Muscle layer of colon (tissue), 2 donors: ENCODE data around the gene ARHGAP22.

Experiments
- H3K27ac ChIP-seq: one replicate; pipeline ENCODE4 v1.7.0; 2013; ENCODE audit warnings: low read depth, mild to moderate bottlenecking, low read length, moderate library complexity
- H3K27me3 ChIP-seq, 2 donors: one replicate each; pipeline ENCODE4 v1.7.0; 2013; ENCODE audit warnings: low read length in 2 of 2, mild to moderate bottlenecking in 2 of 2; ENCODE audit not compliant: insufficient read depth in 2 of 2, control insufficient read depth in 1 of 2
- H3K36me3 ChIP-seq: one replicate; pipeline ENCODE4 v1.7.0; 2013; ENCODE audit warnings: mild to moderate bottlenecking, low read length; ENCODE audit not compliant: insufficient read depth
- H3K4me1 ChIP-seq: one replicate; pipeline ENCODE4 v1.7.0; 2013; ENCODE audit warnings: mild to moderate bottlenecking, low read length; ENCODE audit not compliant: insufficient read depth
- H3K4me3 ChIP-seq, 2 donors: one replicate each; pipeline ENCODE4 v1.7.0; 2013; ENCODE audit warnings: low read length in 2 of 2, low read depth in 1 of 2, mild to moderate bottlenecking in 1 of 2, moderate library complexity in 1 of 2
- H3K9ac ChIP-seq: one replicate; pipeline ENCODE4 v1.7.0; 2013; ENCODE audit warnings: low read length
- H3K9me3 ChIP-seq: one replicate; pipeline ENCODE4 v1.7.0; 2013; ENCODE audit warnings: mild to moderate bottlenecking, low read length
- donor health status: abdominal sarcoma.
- donor health status: Adenocarcinoma of cecum.

Gene ARHGAP22

DNA sequence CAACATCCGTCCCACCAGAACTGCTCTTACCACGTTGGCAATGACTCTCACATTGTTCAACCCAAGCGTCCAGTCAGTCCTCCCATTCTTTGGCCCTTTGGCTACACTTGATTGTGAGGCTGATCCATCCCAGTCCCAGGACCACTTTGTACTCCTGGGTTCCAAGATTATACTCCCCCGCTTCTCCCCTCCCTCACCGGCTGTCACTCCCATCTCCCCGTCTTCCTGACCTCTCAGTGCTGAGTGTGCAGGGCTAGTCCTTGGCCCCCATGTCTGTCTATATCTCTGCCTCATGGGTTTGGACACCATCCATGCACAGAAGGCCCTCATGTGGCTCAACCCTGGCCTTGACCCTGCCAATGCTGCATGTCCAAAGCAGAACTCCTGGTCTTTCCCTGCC, 12.5 kb downstream of the ARHGAP22 start:
- H3K4me3 ChIP-seq = no peak overlapping the region
- no peaks in the 10 kb centered on the region for H3K9me3 ChIP-seq
- H3K4me1 ChIP-seq = no peaks in the 10 kb centered on the region
- H3K27me3 ChIP-seq = no peaks in the 10 kb centered on the region
- no peaks in the 10 kb centered on the region for H3K36me3 ChIP-seq
- no peak overlapping the region for H3K9ac ChIP-seq
- no peak overlapping the region for H3K27ac ChIP-seq

DNA sequence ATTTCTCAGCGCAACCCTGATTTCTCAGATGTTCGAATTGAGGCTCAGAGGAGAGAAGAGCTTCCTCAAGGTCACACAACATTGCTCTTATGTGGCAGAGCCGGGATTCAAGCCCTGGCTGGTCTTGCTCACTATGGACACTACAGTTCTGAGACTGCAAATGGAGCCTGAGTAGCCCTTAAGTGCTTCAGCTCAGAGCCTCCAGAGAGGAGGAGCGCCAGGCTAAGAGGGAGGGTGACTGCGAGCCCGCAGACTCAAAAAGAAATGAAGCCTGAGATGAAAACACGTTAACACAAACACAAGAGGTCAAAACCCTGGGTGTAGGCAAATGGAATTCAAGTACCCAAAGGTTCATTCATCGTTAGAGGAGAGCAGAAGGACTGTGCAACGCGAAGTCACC, 13.9 kb downstream of the ARHGAP22 start:
- Histone ChIP-seq H3K9ac (no peak overlapping the region), H3K9me3 (no peaks in the 10 kb centered on the region), H3K36me3 (no peaks in the 10 kb centered on the region), H3K4me1 (no peaks in the 10 kb centered on the region), H3K4me3 (no peak overlapping the region), H3K27ac (no peak overlapping the region), H3K27me3 (no peaks in the 10 kb centered on the region)

DNA sequence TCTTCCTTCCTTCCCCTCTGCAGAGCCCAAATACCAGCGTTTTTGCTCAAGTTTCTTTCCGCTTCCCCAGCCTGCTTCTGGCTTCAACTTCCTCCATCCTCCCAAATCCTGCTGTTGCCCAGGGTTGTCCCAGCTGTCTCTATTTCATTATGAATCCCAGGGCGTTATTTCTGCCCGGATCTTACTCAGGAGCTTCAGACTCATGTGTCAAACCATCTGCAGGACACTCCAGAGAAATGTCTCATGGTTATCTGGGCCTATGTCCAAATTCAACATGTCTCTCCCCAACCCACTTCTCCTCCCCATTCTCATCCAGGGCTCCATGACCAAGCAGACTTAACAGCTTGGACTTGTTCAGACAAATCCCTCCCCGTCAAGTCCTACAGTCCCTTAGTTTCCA, 15.6 kb downstream of the ARHGAP22 start:
- Histone ChIP-seq H3K4me3 (no peak overlapping the region), H3K9me3 (no peaks in the 10 kb centered on the region), H3K4me1 (no peaks in the 10 kb centered on the region), H3K9ac (no peak overlapping the region), H3K36me3 (no peaks in the 10 kb centered on the region), H3K27ac (no peak overlapping the region), H3K27me3 (no peaks in the 10 kb centered on the region)

DNA sequence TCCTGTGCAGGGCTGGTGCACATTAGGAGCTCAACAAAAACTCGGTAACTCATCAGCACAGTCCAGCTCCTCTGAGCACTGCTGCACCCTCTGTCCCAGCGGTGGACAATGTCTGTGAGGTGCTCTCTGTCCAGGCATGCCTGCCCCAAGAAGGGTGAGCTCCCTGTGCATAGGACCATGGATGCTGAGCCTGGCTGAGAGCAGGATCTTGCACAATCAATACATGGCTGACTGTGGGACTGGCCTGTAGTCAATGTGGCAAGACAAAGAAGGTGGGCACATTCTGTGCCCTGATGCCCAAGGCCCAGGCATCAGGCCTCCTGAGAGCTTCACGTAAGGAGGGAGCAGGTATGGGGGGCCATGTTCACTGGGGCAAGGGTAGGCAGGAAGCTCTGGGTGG, 17.1 kb downstream of the ARHGAP22 start:
- no peaks in the 10 kb centered on the region for H3K36me3 ChIP-seq
- no peak overlapping the region for H3K27ac ChIP-seq

DNA sequence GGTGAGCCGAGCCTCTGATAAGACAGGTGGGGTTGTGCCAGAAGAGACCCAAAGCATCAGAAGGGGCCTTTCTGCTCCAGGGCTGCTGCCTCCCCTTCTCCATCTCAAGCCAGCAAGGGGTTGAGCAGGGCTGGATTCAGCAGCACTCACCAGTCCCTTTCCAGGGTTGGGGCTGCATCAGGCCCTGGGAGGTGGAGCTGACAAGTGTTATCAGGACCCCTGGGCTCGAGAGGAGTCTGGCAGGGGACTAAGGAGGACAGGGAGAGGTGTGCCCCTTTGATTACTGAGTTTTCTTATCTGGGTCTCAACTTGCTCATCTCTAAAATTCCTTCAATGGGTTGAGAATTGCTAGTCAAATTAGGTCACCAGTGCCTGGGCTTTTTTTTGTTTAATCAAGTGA, 17.8 kb downstream of the ARHGAP22 start:
- H3K4me3 ChIP-seq = no peak overlapping the region
- H3K27me3 ChIP-seq = no peaks in the 10 kb centered on the region
- H3K9ac ChIP-seq = no peak overlapping the region
- H3K36me3 ChIP-seq = no peaks in the 10 kb centered on the region
- H3K27ac ChIP-seq = no peak overlapping the region
- no peaks in the 10 kb centered on the region for H3K4me1 ChIP-seq
- H3K9me3 ChIP-seq = no peaks in the 10 kb centered on the region

More for the DNA sequence above, 17.1 kb downstream of the ARHGAP22 start:
- H3K27me3 ChIP-seq = no peaks in the 10 kb centered on the region
- no peak overlapping the region for H3K9ac ChIP-seq
- H3K4me1 ChIP-seq = no peaks in the 10 kb centered on the region
- no peaks in the 10 kb centered on the region for H3K9me3 ChIP-seq
- no peak overlapping the region for H3K4me3 ChIP-seq

DNA sequence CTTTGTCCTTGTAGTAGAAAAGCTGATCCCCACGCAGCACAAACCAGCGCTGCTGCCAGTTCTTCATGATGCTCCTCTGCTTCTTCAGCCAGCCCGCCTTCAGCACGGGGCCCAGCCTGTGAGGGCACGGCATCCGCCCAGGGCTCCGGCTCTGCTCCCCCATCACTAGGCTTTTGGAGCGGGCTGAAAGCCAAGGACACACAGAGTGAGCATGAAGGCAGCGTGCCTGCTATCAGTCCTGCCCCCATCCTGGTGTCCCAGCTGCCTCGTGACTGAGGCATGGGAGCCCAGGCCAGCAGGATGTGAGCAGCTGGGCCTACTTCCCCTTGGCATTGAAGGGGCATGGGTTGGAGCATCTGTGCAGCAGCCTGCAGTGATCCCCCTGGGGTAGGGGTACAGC, 21.9 kb downstream of the ARHGAP22 start:
- H3K4me1 ChIP-seq = peaks cover 19% of the 10 kb centered on the region
- H3K27ac ChIP-seq = no peak overlapping the region
- no peaks in the 10 kb centered on the region for H3K36me3 ChIP-seq
- H3K4me3 ChIP-seq = no peak overlapping the region
- no peaks in the 10 kb centered on the region for H3K27me3 ChIP-seq
- no peak overlapping the region for H3K9ac ChIP-seq
- H3K9me3 ChIP-seq = no peaks in the 10 kb centered on the region

DNA sequence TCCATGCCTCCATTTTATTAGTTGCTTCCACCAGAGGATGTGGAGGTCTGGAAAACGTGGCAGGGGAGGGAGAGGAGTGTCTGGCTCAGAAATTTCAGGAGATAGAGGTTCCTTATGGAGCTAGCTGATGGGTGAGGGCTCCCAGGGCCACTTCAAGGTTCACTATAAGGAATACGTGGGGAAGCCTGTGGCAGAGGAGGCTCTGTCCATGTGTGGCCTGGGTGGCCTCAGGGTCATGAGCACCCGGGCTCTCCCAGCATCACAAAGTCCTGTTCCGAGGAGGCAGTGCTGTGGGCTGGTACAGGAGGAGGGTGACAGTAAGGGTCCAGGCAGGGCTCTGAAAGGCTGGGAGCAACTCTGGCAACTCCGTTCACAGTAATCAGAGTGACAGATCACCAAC, 24.6 kb downstream of the ARHGAP22 start:
- Histone ChIP-seq H3K9ac (no peak overlapping the region), H3K9me3 (no peaks in the 10 kb centered on the region), H3K4me3 (no peak overlapping the region), H3K4me1 (peaks cover 19% of the 10 kb centered on the region), H3K27me3 (no peaks in the 10 kb centered on the region), H3K36me3 (no peaks in the 10 kb centered on the region), H3K27ac (peak overlapping the region; percentile 10)

DNA sequence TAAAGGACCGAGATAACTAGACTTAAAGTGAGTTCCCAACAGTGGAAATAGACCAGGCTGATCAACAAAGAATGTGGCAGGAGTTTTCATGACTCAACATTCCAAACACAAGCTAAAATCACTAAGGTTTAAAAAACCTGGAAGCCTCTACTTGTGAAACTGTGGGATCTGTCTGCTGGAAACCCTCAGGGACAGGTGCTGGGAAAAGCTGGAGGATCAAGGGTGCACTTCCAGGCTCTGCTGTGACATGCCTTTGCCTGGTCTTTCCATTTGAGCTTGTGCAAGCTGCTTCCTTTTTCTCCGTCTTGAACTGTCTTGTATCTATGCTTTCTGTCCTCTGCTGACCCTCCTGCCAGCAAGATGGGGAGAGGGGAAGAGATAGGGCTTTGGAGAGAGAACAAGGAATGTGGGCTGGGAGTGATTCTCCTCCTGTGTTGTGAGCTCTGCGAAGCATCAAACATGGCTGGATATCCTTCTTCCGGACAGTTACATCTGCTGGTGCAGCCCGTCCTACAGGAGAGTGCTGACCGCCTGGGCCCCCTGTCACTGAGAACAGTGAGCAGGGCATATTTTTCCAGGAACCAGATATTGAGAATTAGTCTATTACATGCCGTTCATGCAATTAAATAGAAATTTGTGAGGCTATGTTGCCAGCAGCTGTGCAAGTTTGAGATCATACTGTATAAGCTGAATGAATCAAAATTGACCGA, 25.5 kb downstream of the ARHGAP22 start:
- peaks cover 19% of the 10 kb centered on the region for H3K4me1 ChIP-seq
- peak overlapping the region; percentile 10 for H3K27ac ChIP-seq
- H3K9ac ChIP-seq = no peak overlapping the region
- H3K36me3 ChIP-seq = no peaks in the 10 kb centered on the region
- H3K9me3 ChIP-seq = no peaks in the 10 kb centered on the region
- peak overlapping the region in 1 of 2 donors; percentile 29 for H3K4me3 ChIP-seq
- H3K27me3 ChIP-seq = no peaks in the 10 kb centered on the region

DNA sequence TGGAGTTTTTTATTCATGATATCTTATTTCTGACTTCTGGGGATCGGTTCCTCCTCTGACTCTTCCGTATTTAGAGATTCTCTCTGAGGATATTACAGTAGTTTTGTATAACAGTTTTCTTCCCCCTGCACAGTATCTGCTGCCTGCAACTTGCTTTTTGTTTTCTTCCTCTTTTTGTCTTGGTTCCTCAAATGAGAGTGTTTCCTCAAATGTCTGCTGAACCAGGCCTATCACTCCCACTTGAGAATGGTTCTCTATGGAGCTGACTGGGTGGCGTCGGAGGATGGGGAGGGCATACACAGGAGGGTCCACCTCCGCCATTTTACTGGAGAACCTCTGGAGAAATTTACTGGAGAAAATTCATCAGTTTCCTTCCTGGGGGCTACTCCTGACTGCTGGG, 27.7 kb downstream of the ARHGAP22 start:
- Histone ChIP-seq H3K27ac (no peak overlapping the region), H3K4me1 (peaks cover 19% of the 10 kb centered on the region), H3K9me3 (no peaks in the 10 kb centered on the region), H3K4me3 (no peak overlapping the region), H3K27me3 (no peaks in the 10 kb centered on the region), H3K36me3 (no peaks in the 10 kb centered on the region), H3K9ac (no peak overlapping the region)

DNA sequence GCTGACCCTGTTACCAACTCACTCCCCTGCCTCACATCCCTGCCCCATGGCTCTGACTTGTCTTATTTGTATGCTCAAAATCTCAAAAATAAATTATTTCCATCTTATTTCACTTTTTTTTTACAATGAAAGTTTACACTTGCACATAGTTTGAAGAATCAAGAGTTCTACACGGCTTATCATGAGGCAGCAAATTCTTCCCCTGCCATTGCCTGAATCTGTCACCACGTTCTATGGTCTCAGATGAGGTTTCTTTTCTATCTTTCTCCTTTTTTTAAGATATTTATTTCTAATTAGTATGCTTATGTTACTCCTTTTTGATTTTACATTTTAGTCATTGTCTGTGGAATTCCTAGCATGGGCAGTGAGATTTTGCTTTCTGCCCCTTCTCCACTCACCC, 28.4 kb downstream of the ARHGAP22 start:
- Histone ChIP-seq H3K4me1 (peaks cover 19% of the 10 kb centered on the region), H3K9ac (no peak overlapping the region), H3K27ac (no peak overlapping the region), H3K4me3 (no peak overlapping the region), H3K36me3 (no peaks in the 10 kb centered on the region), H3K27me3 (no peaks in the 10 kb centered on the region), H3K9me3 (no peaks in the 10 kb centered on the region)

DNA sequence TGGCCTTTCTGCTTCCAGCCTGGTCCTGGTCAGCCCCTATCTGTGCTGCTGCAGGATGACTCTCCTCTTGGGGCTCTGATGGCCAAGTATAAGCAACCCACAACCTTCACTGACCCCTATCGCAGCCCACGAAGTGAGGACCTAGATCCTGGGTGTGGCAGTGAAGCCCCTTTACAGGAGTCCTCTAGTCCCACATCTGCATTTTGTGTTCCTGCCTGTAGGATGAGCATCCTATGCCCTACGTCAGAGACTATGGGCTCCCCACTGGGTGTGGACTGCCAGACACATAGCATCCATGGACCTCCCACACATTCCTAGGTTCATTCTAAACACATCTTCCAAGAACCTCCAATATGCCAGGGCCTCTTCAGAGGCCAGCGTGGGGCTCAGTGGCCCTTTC, 29.0 kb downstream of the ARHGAP22 start:
- Histone ChIP-seq H3K9me3 (no peaks in the 10 kb centered on the region), H3K4me3 (no peak overlapping the region), H3K9ac (no peak overlapping the region), H3K36me3 (no peaks in the 10 kb centered on the region), H3K4me1 (peaks cover 19% of the 10 kb centered on the region), H3K27me3 (no peaks in the 10 kb centered on the region), H3K27ac (no peak overlapping the region)

DNA sequence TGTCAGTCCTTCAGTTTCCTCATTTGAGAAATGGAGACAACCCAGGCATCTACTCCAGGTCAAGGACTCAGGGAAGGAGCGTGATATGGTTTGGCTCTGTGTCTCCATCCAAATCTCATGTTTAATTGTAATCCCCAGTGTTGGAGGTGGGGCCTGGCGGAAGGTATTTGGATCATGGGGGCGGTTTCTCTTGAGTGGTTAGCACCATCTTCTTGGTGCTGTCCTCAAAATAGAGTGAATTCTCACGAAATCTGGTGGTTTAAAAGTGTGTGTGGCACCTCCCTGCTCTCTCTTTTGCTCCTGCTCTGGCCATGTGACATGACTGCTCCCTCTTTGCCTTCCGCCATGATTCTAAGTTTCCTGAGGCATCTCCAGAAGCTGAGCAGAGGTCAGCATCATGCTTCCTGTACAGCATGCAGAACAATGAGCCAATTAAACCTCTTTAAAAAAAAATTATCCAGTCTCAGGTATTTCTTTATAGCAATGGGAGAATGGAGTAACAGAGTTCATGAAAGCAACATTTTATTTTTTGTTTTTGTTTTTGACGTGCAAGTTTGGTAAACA, 30.0 kb downstream of the ARHGAP22 start:
- Histone ChIP-seq H3K27me3 (no peaks in the 10 kb centered on the region), H3K36me3 (no peaks in the 10 kb centered on the region), H3K9ac (no peak overlapping the region), H3K9me3 (no peaks in the 10 kb centered on the region), H3K4me1 (peaks cover 14% of the 10 kb centered on the region), H3K27ac (no peak overlapping the region), H3K4me3 (no peak overlapping the region)
